IMR-90 (cell line): ENCODE data around the gene TRDN. TPM values are rescaled to one million over a fixed set of nuclear protein-coding genes. Genes with fewer than 3 reads are reported as not detected.

Source experiments
- ATAC-seq: fragments of 200-7000 bp; cut with Tn5 transposase; 2 replicates; pipeline ENCODE4 v1.9.1; 2020; ENCODE audit warnings: low read depth, mild to moderate bottlenecking, moderate library complexity
- BruUV-seq: library from RNA; stranded (reverse); fragments of 400-500 nt; replicated peaks from 2 replicates; lab custom pipeline; 2021; lab: Mats Ljungman, UMichigan
- CTCF ChIA-PET: fragments of 300-600 bp; formaldehyde crosslinking; extraction: SDS; loops from one replicate; lab custom pipeline; 2021; ENCODE audit warnings: antibody characterized with exemption; lab: Yijun Ruan, JAX
- POLR2A ChIA-PET: fragments of 300-600 bp; sonication (Branson Sonifier 250); formaldehyde crosslinking; loops from one replicate; lab custom pipeline; 2022; ENCODE audit warnings: antibody characterized with exemption; ENCODE audit not compliant: unreplicated experiment; lab: Charles Lee
- DNase-seq: peaks from one replicate; pipeline ENCODE4 v3.0.0; 2013
- H2AFZ ChIP-seq: replicated peaks from 2 replicates; pipeline ENCODE3; 2013; ENCODE audit warnings: low read length, mild to moderate bottlenecking; ENCODE audit not compliant: poor library complexity
- H2AK5ac ChIP-seq: 2 replicates; pipeline ENCODE4 v1.6.1; 2013; ENCODE audit warnings: low read depth, low read length, inconsistent platforms
- H2AK9ac ChIP-seq: replicated peaks from 2 replicates; pipeline ENCODE3; 2013; ENCODE audit warnings: mild to moderate bottlenecking, low read depth, low read length, moderate library complexity; ENCODE audit not compliant: poor library complexity
- H2BK120ac ChIP-seq: 2 replicates; pipeline ENCODE4 v1.6.1; 2013; ENCODE audit warnings: low read depth, low read length, inconsistent platforms
- H2BK15ac ChIP-seq: 3 replicates; pipeline ENCODE4 v1.6.1; 2013; ENCODE audit warnings: low read depth, low read length, inconsistent platforms
- H2BK20ac ChIP-seq: 2 replicates; pipeline ENCODE4 v1.6.1; 2013; ENCODE audit warnings: low read depth, mild to moderate bottlenecking, inconsistent platforms, low read length, moderate library complexity
- H2BK5ac ChIP-seq: 2 replicates; pipeline ENCODE4 v1.6.1; 2013; ENCODE audit warnings: mild to moderate bottlenecking, low read depth, low read length, inconsistent platforms; ENCODE audit not compliant: poor library complexity, severe bottlenecking
- H3K14ac ChIP-seq: replicated peaks from 2 replicates; pipeline ENCODE4 v1.6.1; 2013; ENCODE audit warnings: low read depth, low read length, inconsistent platforms
- H3K18ac ChIP-seq: 2 replicates; pipeline ENCODE4 v1.6.1; 2013; ENCODE audit warnings: low read depth, low read length, control low read depth
- H3K23ac ChIP-seq: 2 replicates; pipeline ENCODE4 v1.6.1; 2013; ENCODE audit warnings: low read depth, low read length, inconsistent platforms
- H3K27ac ChIP-seq: 2 replicates; pipeline ENCODE4 v1.5.1; 2013; ENCODE audit warnings: mild to moderate bottlenecking, control low read depth, low read length; ENCODE audit not compliant: insufficient read depth
- H3K27me3 ChIP-seq: 2 replicates; pipeline ENCODE4 v1.6.1; 2013; ENCODE audit warnings: low read length; ENCODE audit not compliant: control insufficient read depth, insufficient read depth
- H3K36me3 ChIP-seq: 2 replicates; pipeline ENCODE4 v1.6.1; 2013; ENCODE audit warnings: low read length, mixed read lengths; ENCODE audit not compliant: control insufficient read depth, insufficient read depth
- H3K4ac ChIP-seq: 2 replicates; pipeline ENCODE4 v1.6.1; 2013; ENCODE audit warnings: low read depth, low read length, inconsistent platforms
- H3K4me1 ChIP-seq: 2 replicates; pipeline ENCODE4 v1.6.1; 2013; ENCODE audit warnings: low read length, mixed read lengths; ENCODE audit not compliant: control insufficient read depth, insufficient read depth
- H3K4me2 ChIP-seq: 2 replicates; pipeline ENCODE4 v1.6.1; 2013; ENCODE audit warnings: low read depth, mild to moderate bottlenecking, control low read depth, low read length, moderate library complexity
- H3K4me3 ChIP-seq: 2 replicates; pipeline ENCODE4 v1.5.1; 2013; ENCODE audit warnings: low read depth, mild to moderate bottlenecking, control low read depth, low read length, moderate library complexity; ENCODE audit not compliant: insufficient read depth
- H3K56ac ChIP-seq: 2 replicates; pipeline ENCODE4 v1.6.1; 2013; ENCODE audit warnings: low read length, inconsistent platforms; ENCODE audit not compliant: insufficient read depth; ENCODE audit errors: extremely low read depth
- H3K79me1 ChIP-seq, 2 experiments: 2 replicates each; pipeline ENCODE4 v1.6.1; 2013; ENCODE audit warnings: low read length in 2 of 2, inconsistent platforms in 1 of 2, low read depth in 1 of 2
- H3K9ac ChIP-seq: 2 replicates; pipeline ENCODE4 v1.6.1; 2013; ENCODE audit warnings: low read depth, low read length, control low read depth
- H3K9me1 ChIP-seq: 2 replicates; pipeline ENCODE4 v1.6.1; 2013; ENCODE audit warnings: low read length, inconsistent platforms; ENCODE audit not compliant: insufficient read depth
- H3K9me3 ChIP-seq: 2 replicates; pipeline ENCODE4 v1.6.1; 2013; ENCODE audit warnings: low read length; ENCODE audit not compliant: control insufficient read depth, insufficient read depth
- H4K20me1 ChIP-seq: 2 replicates; pipeline ENCODE4 v1.6.1; 2013; ENCODE audit warnings: low read length, inconsistent platforms; ENCODE audit not compliant: insufficient read depth
- H4K5ac ChIP-seq: 2 replicates; pipeline ENCODE4 v1.6.1; 2013; ENCODE audit warnings: mild to moderate bottlenecking, low read depth, low read length, control low read depth
- H4K8ac ChIP-seq, 2 experiments: 2 replicates each; pipeline ENCODE4 v1.6.1; 2013; ENCODE audit warnings: low read depth in 2 of 2, low read length in 2 of 2, control low read depth in 1 of 2, inconsistent platforms in 1 of 2
- H4K91ac ChIP-seq: 2 replicates; pipeline ENCODE4 v1.6.1; 2013; ENCODE audit warnings: low read depth, low read length, inconsistent platforms; ENCODE audit not compliant: insufficient read depth
- BHLHE40 ChIP-seq: fragments of 150-350 bp; IDR thresholded peaks from 2 replicates; pipeline ENCODE4 v1.6.1; 2016; ENCODE audit warnings: mild to moderate bottlenecking, low read depth, low read length
- CEBPB ChIP-seq: IDR thresholded peaks from 2 replicates; pipeline ENCODE4 v1.6.1; 2012; ENCODE audit warnings: low read depth, low read length, improper control_type of control experiment
- CHD1 ChIP-seq: IDR thresholded peaks from 2 replicates; pipeline ENCODE4 v1.6.1; 2012; ENCODE audit warnings: low read depth, low read length, improper control_type of control experiment
- FOS ChIP-seq: fragments of 150-350 bp; IDR thresholded peaks from 2 replicates; pipeline ENCODE4 v1.6.1; 2016; ENCODE audit warnings: low read depth, low read length
- MAFK ChIP-seq: IDR thresholded peaks from 2 replicates; pipeline ENCODE4 v1.6.1; 2012; ENCODE audit warnings: low read depth, low read length, improper control_type of control experiment
- MAZ ChIP-seq: IDR thresholded peaks from 2 replicates; pipeline ENCODE4 v1.6.1; 2012; ENCODE audit warnings: low read depth, mild to moderate bottlenecking, low read length, improper control_type of control experiment, moderate library complexity, borderline replicate concordance
- MXI1 ChIP-seq: IDR thresholded peaks from 2 replicates; pipeline ENCODE4 v1.6.1; 2012; ENCODE audit warnings: low read depth, mild to moderate bottlenecking, low read length, moderate library complexity, borderline replicate concordance
- NFE2L2 ChIP-seq: fragments of 150-350 bp; IDR thresholded peaks from 2 replicates; pipeline ENCODE4 v1.6.1; 2016; ENCODE audit warnings: low read depth, mild to moderate bottlenecking, low read length
- POLR2A ChIP-seq: IDR thresholded peaks from 2 replicates; pipeline ENCODE4 v1.6.1; 2012; ENCODE audit warnings: mild to moderate bottlenecking, low read depth, low read length
- RAD21 ChIP-seq: IDR thresholded peaks from 2 replicates; pipeline ENCODE4 v1.6.1; 2012; ENCODE audit warnings: low read length, improper control_type of control experiment
- RCOR1 ChIP-seq: IDR thresholded peaks from 2 replicates; pipeline ENCODE4 v1.6.1; 2012; ENCODE audit warnings: mild to moderate bottlenecking, low read length, improper control_type of control experiment; ENCODE audit not compliant: insufficient replicate concordance
- RFX5 ChIP-seq: IDR thresholded peaks from 2 replicates; pipeline ENCODE4 v1.8.0; 2012; ENCODE audit warnings: low read depth, mild to moderate bottlenecking, low read length, moderate library complexity
- SMC3 ChIP-seq: fragments of 150-350 bp; IDR thresholded peaks from 2 replicates; pipeline ENCODE4 v1.6.1; 2016; ENCODE audit warnings: low read depth, mild to moderate bottlenecking, antibody characterized with exemption, low read length, moderate library complexity
- WGBS, 2 experiments: methylation state at CpG; one replicate each; pipeline versions ENCODE4 v1.1.5 to v1.1.7; 2013; ENCODE audit warnings: missing lambda C conversion rate in 2 of 2; ENCODE audit not compliant: insufficient read length in 1 of 2; ENCODE audit errors: extremely low coverage in 2 of 2; 5-methylcytosine and 5-hydroxymethylcytosine counted together
- dilution Hi-C: fragments of 300-500 bp; cut with HindIII; formaldehyde crosslinking; loops from one replicate; pipeline ENCODE4 v1.14.3; 2018; ENCODE audit warnings: low sequenced_read_pairs; ENCODE audit not compliant: unreplicated experiment
- in situ Hi-C: fragments of 300-500 bp; cut with MboI; formaldehyde crosslinking; loops from 3 replicates; pipeline ENCODE4 v1.14.3; 2019; ENCODE audit warnings: low sequenced_read_pairs, inconsistent platforms, mixed read lengths
- intact Hi-C: fragments of 100-400 bp; cut with micrococcal nuclease; formaldehyde crosslinking; loops from 2 replicates; pipeline ENCODE4 v1.10.0; 2022
- polyA plus RNA-seq, 3 experiments: library from polyadenylated mRNA; depleted of rRNA; stranded (reverse); fragments of >200 nt; gene quantifications; 2 replicates each; pipeline ENCODE4 v1.2.3, GENCODE V29; 2012; ENCODE audit warnings: low replicate concordance in 1 of 3
- total RNA-seq: library from RNA; depleted of rRNA; stranded (reverse); fragments of >200 nt; gene quantifications from 2 replicates; pipeline ENCODE4 v1.2.3, GENCODE V29; 2012
- TF ChIP-seq, protein P1 (sequence below): fragments of 150-350 bp; IDR thresholded peaks from 2 replicates; pipeline ENCODE4 v1.6.1; 2017; ENCODE audit warnings: mild to moderate bottlenecking, antibody characterized with exemption, low read length, low read depth
- TF ChIP-seq, protein P2 (sequence below): fragments of 150-350 bp; IDR thresholded peaks from 2 replicates; pipeline ENCODE4 v1.6.1; 2016; ENCODE audit warnings: low read depth, mild to moderate bottlenecking, low read length, moderate library complexity, borderline replicate concordance
- TF ChIP-seq, protein P3 (sequence below): conservative IDR thresholded peaks from 2 replicates; pipeline ENCODE4 v1.5.1; 2012; ENCODE audit warnings: mild to moderate bottlenecking, low read depth, low read length, improper control_type of control experiment

The TRDN gene
- total and polyA plus RNA-seq, 2 of the 4 experiments (the other 2 are of a cell fraction): not detected

DNA sequence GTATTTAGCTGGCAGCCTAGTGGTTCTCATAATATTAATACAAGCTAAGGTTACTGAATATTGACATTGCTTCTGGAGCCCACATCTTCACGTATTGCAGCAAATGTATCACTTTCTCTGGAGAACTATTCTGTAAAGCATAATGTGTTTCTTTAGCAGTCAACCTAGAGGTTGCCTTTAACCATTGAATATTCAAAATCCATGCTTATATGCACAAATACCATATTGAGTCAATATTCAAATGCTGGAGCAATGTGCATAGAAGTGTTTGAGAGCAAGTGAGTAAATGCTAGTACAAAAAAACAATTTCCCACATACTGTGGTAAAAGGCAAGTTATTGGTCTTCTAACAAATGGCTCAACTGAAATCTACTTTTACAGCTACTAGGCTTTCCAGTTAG, 231.8 kb downstream of the TRDN start:
- intact Hi-C loops (no loop called here), dilution Hi-C loops (no loop called here), in situ Hi-C loops (no loop called here)
- H2AK9ac ChIP-seq: no peak overlapping the region
- H3K79me1 ChIP-seq: no peaks in the 10 kb centered on the region
- H3K9me3 ChIP-seq: peaks cover 5% of the 10 kb centered on the region
- H3K4me3 ChIP-seq: no peak overlapping the region
- no peak overlapping the region for H3K9ac ChIP-seq
- no peak overlapping the region for H4K5ac ChIP-seq
- H4K91ac ChIP-seq: no peak overlapping the region
- ChIA-PET CTCF (no interaction called here), POLR2A (no interaction called here)
- H4K8ac ChIP-seq: no peak overlapping the region
- no peaks in the 10 kb centered on the region for H3K27me3 ChIP-seq
- ATAC-seq (no peak), DNase-seq (no peak)
- no peak overlapping the region for H3K23ac ChIP-seq
- no peak overlapping the region for H3K4me2 ChIP-seq
- no peak overlapping the region for H2BK15ac ChIP-seq
- H3K4me1 ChIP-seq: no peaks in the 10 kb centered on the region
- H4K20me1 ChIP-seq: no peaks in the 10 kb centered on the region
- no peak overlapping the region for H3K56ac ChIP-seq
- no peak overlapping the region for H2AFZ ChIP-seq
- no peaks in the 10 kb centered on the region for H3K9me1 ChIP-seq
- H3K4ac ChIP-seq: no peak overlapping the region
- H2BK5ac ChIP-seq: no peak overlapping the region
- TF ChIP-seq MAFK (no peak), NFE2L2 (no peak), MXI1 (no peak), RAD21 (no peak), CHD1 (no peak), MAZ (no peak), SMC3 (no peak), POLR2A (no peak), BHLHE40 (no peak), CEBPB (no peak), RCOR1 (no peak), RFX5 (no peak), FOS (no peak)
- TF ChIP-seq, protein P1, sequence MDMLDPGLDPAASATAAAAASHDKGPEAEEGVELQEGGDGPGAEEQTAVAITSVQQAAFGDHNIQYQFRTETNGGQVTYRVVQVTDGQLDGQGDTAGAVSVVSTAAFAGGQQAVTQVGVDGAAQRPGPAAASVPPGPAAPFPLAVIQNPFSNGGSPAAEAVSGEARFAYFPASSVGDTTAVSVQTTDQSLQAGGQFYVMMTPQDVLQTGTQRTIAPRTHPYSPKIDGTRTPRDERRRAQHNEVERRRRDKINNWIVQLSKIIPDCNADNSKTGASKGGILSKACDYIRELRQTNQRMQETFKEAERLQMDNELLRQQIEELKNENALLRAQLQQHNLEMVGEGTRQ: no peak
- TF ChIP-seq, protein P2, sequence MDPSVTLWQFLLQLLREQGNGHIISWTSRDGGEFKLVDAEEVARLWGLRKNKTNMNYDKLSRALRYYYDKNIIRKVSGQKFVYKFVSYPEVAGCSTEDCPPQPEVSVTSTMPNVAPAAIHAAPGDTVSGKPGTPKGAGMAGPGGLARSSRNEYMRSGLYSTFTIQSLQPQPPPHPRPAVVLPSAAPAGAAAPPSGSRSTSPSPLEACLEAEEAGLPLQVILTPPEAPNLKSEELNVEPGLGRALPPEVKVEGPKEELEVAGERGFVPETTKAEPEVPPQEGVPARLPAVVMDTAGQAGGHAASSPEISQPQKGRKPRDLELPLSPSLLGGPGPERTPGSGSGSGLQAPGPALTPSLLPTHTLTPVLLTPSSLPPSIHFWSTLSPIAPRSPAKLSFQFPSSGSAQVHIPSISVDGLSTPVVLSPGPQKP: no peak
- TF ChIP-seq, protein P3, sequence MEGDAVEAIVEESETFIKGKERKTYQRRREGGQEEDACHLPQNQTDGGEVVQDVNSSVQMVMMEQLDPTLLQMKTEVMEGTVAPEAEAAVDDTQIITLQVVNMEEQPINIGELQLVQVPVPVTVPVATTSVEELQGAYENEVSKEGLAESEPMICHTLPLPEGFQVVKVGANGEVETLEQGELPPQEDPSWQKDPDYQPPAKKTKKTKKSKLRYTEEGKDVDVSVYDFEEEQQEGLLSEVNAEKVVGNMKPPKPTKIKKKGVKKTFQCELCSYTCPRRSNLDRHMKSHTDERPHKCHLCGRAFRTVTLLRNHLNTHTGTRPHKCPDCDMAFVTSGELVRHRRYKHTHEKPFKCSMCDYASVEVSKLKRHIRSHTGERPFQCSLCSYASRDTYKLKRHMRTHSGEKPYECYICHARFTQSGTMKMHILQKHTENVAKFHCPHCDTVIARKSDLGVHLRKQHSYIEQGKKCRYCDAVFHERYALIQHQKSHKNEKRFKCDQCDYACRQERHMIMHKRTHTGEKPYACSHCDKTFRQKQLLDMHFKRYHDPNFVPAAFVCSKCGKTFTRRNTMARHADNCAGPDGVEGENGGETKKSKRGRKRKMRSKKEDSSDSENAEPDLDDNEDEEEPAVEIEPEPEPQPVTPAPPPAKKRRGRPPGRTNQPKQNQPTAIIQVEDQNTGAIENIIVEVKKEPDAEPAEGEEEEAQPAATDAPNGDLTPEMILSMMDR: no peak
- no peak overlapping the region for H2AK5ac ChIP-seq
- H3K14ac ChIP-seq: no peak overlapping the region
- H3K36me3 ChIP-seq: no peaks in the 10 kb centered on the region
- WGBS, 2 experiments: no CpG with 5 or more reads among the region's 1 CpG
- H2BK120ac ChIP-seq: no peak overlapping the region
- no peak overlapping the region for H3K18ac ChIP-seq
- no TSS peak for BruUV-seq
- no peak overlapping the region for H3K27ac ChIP-seq
- H2BK20ac ChIP-seq: no peak overlapping the region
